HG03469 (cell line): ENCODE results near the gene ABHD4.
"Not testable (repeated sequence)": the region's sequence is repeated elsewhere in the genome, so short reads cannot be mapped to it uniquely, and the experiment has no call there.

Experiments
- ATAC-seq: cut with Tn5 transposase; IDR thresholded peaks from one replicate; pipeline ENCODE4 v1.9.1; 2021; ENCODE audit warnings: mild to moderate bottlenecking, moderate library complexity, moderate number of reproducible peaks; ENCODE audit not compliant: unreplicated experiment

ABHD4 gene

DNA sequence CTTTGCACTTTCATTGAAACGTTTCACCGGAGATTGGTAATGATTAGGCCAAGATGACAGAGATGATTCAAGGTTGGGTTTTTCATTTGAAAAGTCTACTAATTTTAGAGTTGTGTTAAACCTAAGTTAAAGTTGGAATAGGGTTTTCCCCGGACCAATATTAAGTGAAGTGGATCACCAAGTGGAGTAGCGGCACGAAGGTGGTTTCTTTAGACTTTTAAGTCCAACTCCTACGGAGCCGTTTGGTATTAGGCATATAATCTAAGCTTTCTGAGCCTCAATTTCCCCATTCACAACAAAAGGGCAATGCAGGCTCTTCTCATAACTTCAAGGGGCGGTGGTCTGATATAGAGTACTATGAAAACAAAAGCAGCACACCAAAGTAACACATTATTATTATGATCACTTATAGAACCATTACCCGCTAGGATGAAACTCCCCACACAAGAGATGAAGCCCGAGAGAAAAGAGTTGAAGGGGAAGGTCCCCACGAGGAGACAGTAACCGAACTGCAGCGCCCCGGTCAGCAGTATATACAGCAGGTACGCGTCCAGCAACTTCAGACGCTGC is 9.5 kb upstream of the ABHD4 start:
- no peak for ATAC-seq

DNA sequence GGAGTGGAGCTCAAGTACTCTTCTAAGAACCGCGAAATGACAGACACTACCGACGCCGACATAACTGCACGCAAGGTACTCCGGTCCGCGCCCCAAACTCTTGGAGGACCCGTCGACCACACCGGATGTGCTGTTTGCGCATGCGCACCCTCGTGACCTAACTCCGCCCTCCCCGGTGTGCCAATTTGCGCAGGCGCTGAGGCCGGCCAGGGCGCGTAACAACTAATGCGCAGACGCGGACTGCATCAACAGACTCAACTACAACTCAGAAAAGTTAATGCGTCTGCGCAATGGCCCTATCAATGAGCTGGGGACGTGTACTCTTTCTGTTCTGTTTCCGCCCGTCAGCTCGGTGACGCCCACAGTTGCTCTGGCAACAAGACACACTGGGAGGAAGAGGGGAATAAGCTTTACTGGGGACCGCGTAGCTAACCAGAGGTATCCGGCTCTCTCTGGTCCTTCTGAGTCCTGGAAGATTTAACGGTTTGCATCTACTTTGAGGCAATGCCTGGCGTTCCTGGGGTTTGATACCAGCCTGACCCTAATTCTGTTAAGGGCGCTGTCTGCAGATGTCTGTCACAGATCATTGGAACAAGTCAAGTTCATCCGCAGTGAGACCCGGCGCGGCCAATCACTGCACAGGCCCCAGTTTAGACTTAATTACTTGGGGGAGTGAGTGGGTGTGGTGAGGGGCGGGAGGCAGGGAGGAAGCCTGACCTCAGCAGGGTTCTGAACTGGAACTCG is 8.8 kb upstream of the ABHD4 start, which contains the start of gene DAD1:
DAD1 (minus strand) TSS at position 129 of the 744 bp plus-strand sequence; CDS start at position 62, 67 bp downstream.
- peak; percentile 81 for ATAC-seq

DNA sequence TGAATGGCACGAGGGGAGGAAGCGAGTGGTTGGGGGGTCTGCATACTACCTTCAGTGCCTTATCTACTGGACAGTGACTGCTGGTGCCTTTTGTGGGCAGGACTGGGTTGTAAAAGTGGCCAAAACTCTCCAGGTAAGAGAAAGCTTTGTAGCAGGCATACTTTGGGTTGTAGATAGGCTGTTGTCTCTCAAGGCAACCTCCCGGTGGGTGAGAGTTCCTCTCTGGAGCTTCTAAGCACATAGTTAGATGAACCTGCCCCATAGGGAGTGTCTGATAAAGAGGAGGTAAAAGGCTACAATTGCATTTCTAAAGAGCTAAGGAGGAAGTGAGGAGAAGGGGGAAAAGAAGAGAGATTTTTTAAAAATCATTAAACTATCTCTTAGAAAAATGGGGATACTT is 4.9 kb upstream of the ABHD4 start:
- no peak for ATAC-seq

DNA sequence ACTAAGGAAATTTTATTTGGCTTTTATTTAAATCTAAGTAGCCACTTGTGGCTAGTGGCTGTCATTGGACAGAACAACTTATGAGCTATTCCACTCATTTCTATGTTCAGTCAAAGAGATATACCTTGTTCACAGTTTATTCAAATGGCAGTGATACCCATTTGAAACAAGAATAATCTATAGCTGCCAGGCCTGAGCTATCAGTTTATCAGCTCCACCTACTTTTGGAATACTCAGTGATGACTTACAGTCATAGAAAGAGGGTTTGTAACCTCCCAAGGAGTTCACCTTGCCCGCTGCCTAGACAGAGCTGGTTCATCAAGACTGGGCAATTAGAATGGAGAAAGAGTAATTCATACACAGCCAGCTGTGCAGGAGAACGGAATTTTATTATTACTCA is 4.5 kb upstream of the ABHD4 start:
- ATAC-seq, result no peak

DNA sequence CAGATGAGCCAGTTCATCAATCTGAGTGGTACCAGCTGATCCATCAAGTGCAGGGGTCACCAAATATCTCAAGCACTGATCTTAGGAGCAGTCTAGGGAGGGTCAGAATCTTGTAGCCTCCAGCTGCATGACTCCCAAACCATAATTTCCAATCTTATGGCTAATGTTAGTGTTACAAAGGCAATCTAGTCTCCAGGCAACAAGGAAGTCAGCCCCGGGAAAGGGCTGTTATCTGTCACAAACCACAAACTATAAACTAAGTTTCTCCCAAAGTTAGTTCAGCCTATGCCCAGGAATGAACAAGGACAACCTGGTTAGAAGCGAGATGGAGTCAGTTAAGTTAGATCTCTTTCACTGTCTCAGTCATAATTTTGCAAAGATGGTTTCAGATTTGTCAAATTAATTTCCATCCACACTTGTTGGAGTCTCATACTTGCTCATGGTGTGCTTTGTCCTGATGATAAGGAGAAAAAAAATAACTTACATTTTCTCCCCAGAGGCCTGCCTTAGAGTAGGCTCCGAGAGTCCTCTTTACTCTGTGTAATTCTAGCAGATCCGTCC is 3.9 kb upstream of the ABHD4 start:
- ATAC-seq, result no peak

DNA sequence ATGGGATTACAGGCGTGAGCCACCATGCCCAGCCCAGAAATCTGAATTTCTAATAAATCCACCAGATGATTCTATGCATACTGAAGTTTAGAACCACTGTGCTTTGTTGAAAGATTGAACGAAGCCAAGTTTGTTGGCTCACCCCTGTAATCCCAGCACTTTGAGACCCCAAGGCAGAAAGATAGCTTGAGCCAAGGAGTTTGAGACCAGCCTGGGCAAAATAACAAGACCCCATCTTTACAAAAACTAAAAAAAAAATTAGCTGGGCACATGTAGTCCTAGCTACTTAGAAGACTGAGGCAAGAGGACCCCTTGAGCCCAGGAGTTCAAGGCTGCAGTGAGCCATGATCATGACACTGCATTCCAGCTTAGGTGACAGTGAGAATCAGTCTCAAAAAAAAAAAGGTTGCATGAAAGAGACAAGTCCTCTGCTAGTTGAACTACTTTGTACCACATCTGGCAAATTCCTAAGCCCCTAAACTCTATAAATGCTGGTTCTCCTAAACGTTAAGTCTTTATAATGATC is 1.7 kb upstream of the ABHD4 start:
- no peak for ATAC-seq

DNA sequence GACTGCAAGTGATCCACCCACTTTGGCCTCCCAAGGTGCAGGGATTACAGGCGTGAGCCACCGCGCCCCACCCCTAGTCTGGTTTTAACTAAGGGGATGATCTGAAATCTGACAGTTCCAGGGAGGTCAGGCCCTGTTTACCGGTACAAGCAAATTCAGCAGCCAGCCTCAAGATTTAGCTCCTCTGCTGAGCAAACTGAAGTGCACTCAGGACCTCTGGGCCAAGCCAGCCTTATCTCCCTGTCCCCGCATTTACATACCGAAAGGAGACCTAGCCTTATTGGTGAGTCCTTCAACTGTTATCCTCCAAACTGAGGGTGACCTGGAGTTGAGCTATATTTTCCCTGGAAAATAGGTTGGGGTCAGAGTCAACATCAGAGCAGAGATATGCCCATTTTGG is 835 bp upstream of the ABHD4 start:
- ATAC-seq, result no peak

DNA sequence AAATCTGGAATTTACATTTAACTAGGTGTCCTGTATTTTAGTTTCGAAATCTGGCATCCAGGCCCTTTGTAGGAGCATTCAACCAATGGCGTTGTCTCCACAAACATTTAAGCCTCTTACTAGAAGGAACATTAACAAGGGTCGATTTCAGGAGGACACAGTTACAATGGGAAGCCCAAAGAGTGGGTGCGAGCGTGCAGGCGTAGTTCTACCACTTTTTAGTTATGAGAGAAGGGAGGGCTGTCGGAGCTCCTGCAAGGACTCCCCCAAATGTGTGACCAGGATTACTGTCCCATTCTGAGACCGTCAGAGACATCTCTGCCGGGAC is 365 bp upstream of the ABHD4 start:
- no peak for ATAC-seq

DNA sequence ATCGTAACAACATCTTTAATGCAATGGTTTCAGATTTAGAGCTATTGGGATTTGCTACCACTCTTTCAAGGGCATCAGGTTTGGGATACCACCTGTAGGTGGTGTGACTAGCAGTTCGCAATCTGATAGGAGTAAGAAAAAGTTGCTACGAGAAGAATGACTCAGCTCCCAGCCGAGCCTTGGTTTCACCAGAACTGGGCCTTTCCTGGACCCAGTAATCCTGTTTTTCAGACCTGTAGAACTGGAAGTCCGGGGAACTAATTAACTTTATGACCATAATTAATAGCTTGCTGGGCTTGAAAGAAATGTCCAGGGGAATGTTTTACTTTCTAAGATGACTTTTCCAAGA is 770 bp downstream of the ABHD4 start:
- no peak for ATAC-seq

DNA sequence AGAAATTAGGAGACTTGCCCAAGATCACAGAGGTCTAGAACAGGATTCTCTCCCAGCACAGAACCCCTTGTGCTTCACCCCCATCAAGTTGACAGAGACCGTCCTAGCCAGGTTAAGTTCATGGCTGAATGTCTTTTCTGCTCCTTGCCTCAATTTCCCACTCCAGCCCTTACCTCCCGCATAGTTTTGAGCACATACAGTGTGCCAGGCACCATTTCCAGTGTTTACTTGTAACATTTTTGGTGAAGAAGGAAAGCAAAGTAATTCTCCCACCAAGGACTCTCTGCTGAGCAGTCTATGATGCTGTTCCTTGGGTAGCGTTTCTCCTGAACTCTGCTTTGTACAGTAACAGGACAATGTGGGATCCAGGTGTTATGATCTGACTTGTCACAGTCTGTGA is 1.2 kb downstream of the ABHD4 start:
- ATAC-seq, result no peak

DNA sequence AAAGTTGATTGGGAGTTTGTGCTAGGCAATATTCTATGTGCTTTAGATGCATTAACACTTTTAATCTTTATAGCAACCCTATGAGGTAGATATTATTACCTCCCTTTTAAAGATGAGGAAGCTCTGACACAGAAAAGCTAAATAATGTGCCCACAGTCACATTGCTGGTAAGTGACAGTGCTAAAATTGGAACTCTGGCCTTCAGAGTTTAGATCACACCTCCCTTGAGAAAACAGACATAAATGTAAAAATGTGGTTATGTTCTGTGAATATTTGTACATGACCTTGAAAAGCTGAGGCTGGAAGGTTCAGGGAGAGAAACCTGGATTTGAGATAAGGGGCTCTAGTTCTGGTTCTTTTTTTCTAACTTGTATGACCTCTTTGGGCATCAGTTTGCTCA is 1.9 kb downstream of the ABHD4 start:
- ATAC-seq, result no peak

DNA sequence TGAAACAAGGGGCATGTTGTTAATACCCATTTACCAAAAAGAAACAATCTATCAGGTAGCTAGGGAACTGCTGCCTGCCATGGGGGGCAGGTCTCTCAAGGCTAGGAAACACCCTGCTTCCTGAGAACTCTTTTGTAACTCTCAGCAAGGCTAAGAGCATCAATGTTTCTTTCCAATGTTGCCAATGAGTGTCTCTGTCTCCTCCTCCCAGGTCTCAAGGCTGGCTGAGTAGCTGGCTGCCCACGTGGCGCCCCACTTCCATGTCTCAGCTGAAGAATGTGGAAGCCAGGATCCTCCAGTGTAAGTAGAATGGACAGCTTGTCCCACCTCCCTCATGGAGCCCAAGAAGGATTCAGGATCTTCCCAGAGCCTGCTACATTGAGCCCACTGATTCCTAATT is 3.4 kb downstream of the ABHD4 start:
- ATAC-seq, result no peak

DNA sequence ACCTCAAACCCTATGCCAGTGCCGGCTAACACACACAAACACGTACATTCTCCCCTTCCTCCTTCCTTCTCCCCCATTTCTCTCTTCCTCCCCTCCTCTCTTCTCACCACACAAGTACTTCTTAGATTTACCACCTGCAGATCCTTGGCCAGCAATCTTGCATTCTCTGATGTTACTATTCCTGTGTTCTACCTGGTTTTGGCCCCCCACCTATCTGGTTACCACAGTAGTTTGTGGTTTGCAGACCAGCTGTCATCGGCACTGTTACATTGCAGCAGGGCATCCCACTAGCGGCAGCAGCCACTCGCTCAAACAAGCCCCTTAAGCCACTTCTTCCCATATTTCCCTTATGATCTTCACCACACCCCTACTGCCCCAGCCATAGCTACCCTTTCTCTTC is 3.9 kb downstream of the ABHD4 start:
- ATAC-seq, result no peak

DNA sequence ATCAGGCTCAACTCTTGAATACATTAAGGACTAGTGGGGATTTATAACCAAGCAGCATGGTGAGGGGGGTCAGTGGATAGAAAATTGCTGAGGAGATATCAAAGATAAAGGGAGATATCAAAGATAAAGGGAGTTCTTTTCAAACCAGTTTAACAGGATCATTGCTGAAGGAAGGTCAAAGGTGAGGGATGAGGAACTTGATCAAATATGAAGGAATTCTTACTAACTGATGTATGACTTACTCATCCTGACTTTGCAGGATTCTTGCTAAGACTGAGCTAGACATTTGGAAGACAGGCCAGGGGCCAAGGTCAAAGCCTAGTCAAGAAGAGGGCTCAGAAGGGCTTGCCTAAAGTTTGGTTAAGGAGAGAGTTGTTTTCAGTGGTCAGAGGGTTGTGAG is 4.8 kb downstream of the ABHD4 start:
- ATAC-seq, result no peak

DNA sequence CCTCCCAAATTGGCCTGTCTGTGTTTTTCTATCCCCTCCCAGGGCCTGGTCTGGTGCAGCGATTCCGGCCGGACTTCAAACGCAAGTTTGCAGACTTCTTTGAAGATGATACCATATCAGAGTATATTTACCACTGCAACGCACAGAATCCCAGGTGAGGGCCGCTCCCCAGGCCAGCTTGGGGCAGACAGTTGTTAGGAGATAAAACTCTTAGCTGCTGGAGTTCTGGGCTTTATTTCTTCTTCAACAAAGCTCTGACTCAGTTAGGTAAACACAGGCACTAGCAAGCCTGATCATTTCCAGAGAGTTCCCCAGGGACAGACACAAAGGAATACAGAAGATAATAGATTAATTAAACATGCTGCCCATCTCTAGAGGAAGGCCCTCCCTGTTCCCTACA is 8.3 kb downstream of the ABHD4 start:
- ATAC-seq, result no peak

DNA sequence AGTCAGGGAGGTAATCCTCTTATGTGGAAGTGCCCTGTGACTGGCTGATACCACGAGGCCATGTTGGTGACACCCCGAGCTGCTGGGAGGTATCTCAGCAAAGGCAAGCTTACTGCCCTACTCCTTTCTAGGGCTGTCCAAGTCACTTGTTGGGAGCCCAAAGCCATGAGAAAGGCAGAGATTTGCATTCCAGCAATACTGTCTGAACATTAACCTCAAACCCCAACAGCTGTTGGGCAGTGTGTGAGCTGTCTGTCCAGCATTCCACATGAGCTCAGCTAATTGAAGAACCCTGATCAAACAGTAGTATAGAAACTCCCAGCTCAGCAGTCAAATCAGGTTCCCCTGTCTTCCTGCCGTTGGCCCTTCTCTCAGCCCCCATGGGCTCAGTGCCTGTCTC is 9.2 kb downstream of the ABHD4 start:
- no peak for ATAC-seq

DNA sequence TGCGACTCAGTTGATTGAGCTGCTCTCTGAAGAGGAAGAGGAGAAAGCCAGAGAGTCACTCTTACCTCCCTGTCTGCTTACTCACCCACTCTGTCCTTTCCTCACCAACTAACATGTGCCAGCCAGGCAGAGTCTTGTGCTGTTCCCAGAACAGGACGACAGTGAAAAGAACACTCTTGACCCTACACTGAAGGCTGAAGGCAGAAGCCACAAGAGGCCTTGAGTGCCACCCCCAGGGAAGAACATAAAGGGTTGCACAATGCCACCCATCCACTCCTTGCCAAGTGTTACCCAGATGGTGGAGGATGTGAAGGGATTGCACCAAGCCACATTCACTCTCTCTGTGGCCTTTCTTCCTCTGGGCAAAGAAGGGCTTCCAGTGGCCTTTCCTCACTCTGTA is 12.8 kb downstream of the ABHD4 start:
- no peak for ATAC-seq

DNA sequence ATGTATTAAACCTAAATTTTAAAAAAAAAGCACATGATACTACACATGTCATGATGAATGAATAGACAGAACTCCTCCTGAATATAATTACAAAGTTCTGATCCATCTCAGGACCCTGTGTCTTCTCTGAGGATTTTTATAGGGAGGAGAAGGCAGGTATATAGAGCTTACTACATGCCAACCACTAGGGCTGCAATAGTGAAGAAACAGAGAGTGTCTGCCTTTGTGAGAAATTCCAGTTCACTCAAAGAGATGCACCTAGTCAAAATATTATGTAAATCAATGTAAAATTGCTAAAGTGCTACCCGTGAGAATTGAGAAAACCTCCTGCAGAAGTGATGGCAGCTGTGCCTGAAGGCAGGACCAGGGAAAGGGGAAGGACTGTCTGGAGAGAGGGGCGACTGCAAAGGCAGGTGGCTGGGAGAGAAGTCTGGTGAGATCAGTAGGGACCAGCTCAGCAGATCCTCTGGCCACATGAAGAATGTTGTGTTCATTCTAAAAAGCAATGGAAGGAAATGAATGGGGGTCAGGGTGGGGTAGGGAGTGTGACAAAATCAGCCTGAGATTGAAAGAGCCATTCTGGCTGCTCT is 15.1 kb downstream of the ABHD4 start:
- no peak for ATAC-seq

DNA sequence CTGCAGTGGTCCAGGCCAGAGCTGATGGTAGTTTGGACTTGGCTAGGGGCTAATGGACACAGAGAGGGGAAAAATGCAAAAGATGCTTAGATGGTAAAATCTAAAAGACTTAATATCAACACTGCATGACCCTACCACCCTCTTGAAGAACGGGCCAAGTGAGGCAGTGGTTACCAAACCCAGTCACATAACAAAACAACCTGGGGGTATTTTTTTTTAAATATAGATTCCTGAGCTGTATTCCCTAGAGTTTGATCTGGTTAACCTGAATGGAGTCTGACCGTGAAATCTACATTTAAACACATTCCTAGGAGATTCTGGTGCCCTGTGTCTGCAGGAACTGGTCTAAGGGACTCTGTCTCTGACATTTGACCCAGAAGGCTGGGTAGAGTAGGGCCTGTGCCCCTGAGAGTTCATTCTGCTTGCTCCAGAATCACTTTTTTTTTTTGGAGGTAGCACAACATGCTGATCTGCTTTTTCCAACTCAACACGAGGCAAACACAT is 15.7 kb downstream of the ABHD4 start:
- ATAC-seq, result no peak

DNA sequence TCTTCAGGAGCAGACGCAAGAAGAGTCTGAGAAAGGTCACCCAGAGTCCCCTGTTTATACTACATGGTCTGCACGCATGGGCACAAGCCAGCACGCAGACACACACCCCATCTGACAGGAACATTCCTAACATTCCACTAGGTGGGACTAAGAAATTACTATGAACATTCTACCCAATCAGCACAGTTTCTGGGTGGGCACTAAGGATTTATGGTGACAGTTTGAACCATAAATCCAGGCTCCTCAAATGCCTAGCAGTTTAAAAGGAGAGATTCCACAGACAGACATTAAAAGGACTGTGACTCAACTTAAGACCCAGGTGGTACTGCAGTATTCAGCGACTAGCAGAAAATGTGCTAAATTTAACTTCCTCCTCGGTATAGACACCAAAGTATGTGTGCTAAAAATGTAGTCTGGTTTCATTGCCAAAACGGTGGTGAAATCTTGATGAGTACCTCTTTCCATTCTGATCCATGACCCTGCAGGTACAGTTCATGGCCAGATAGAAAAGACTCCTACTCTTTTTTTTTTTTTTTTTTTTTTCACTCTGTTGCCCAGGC is 16.2 kb downstream of the ABHD4 start:
- ATAC-seq, result no peak

DNA sequence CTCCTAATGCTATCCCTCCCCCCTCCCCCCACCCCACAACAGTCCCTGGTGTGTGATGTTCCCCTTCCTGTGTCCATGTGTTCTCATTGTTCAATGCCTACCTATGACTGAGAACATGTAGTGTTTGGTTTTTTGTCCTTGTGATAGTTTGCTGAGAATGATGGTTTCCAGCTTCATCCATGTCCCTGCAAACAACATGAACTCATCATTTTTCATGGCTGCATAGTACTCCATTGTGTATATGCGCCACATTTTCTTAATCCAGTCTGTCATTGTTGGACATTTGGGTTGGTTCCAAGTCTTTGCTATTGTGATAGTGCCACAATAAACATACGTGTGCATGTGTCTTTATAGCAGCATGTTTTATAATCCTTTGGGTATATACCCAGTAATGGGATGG is 17.7 kb downstream of the ABHD4 start:
- not testable (repeated sequence) for ATAC-seq

DNA sequence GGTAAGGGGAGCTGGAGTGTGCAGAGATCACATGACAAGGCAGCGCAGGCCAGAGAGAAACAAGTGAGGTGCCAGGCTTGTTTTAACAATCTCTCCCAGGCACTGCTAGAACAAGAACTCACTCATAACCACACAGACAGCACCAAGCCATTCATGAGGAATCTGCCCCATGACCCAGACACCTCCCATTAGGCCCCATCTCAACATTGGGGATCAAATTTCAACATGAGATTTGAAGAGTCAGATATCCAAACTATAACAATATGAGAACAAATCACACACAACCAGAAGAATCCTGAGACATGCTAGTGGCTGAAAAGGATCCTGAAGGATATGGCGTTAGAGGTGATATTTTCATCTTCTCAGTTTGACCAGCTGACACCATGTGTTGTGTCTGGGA is 24.2 kb downstream of the ABHD4 start:
- no peak for ATAC-seq
